ENCODE measurements around the gene INSRR. TPM values are rescaled to one million over a fixed set of nuclear protein-coding genes. Genes with fewer than 3 reads are reported as not detected.

The INSRR gene
- total and polyA plus RNA-seq, 9 of the 15 experiments (the other 6 are each of a cell fraction or from before 2014, with no cell fraction given) = 0.03 to 0.18 (median 0.06) TPM; not detected in 3

- TF ChIP-seq PRDM10 (IDR thresholded peaks at IDR 0.05; ENCODE audit: partially characterized antibody) = no peak
- TF ChIP-seq KAT8 (IDR thresholded peaks at IDR 0.05; ENCODE audit: low read depth) = no peak
- no peak for TF ChIP-seq RFX1 (IDR thresholded peaks at IDR 0.05)
- TF ChIP-seq SIN3A (IDR thresholded peaks at IDR 0.05; ENCODE audit: borderline replicate concordance in 2 of 2, control insufficient read depth in 1 of 2, low read depth in 2 of 2, low read length in 2 of 2) = peak in 1 of 2 experiments; percentile 36; a peak in 1 of 4 replicates
- TF ChIP-seq ZNF121 (CRISPR knock-in tag; conservative IDR thresholded peaks at IDR 0.05) = no peak
- TF ChIP-seq EHMT2 (IDR thresholded peaks at IDR 0.05) = peak; percentile 49; the same call in 1 of the 2 replicates
- TF ChIP-seq NFIC (IDR thresholded peaks at IDR 0.05) = no peak
- TF ChIP-seq, protein P1, sequence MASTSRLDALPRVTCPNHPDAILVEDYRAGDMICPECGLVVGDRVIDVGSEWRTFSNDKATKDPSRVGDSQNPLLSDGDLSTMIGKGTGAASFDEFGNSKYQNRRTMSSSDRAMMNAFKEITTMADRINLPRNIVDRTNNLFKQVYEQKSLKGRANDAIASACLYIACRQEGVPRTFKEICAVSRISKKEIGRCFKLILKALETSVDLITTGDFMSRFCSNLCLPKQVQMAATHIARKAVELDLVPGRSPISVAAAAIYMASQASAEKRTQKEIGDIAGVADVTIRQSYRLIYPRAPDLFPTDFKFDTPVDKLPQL (IDR thresholded peaks at IDR 0.05; ENCODE audit: extremely low read depth, insufficient read length) = no peak
- no peak for TF ChIP-seq RBM25 (IDR thresholded peaks at IDR 0.05; ENCODE audit: low read depth, low read length, severe bottlenecking)
- TF ChIP-seq CBX1 (IDR thresholded peaks at IDR 0.05; ENCODE audit: low read depth) = no peak
- no peak for TF ChIP-seq ZNF24 (IDR thresholded peaks at IDR 0.05)
- TF ChIP-seq, protein P2, sequence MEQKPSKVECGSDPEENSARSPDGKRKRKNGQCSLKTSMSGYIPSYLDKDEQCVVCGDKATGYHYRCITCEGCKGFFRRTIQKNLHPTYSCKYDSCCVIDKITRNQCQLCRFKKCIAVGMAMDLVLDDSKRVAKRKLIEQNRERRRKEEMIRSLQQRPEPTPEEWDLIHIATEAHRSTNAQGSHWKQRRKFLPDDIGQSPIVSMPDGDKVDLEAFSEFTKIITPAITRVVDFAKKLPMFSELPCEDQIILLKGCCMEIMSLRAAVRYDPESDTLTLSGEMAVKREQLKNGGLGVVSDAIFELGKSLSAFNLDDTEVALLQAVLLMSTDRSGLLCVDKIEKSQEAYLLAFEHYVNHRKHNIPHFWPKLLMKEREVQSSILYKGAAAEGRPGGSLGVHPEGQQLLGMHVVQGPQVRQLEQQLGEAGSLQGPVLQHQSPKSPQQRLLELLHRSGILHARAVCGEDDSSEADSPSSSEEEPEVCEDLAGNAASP (IDR thresholded peaks at IDR 0.05) = no peak
- 0 out of 2 replicates have a peak, but pooled peaks have one; percentile 21 for TF ChIP-seq HLTF (IDR thresholded peaks at IDR 0.05)
- no peak for TF ChIP-seq ZNF445 (CRISPR knock-in tag; IDR thresholded peaks at IDR 0.05; ENCODE audit: low read depth)
- TF ChIP-seq MTA1 (IDR thresholded peaks at IDR 0.05; ENCODE audit: borderline replicate concordance) = peak; percentile 56; the same call in 1 of the 2 replicates
- no peak for TF ChIP-seq ZNF511 (CRISPR knock-in tag; IDR thresholded peaks at IDR 0.05)
- no peak for TF ChIP-seq MCM5 (IDR thresholded peaks at IDR 0.05; ENCODE audit: low read depth)
- TF ChIP-seq ZBTB17 (CRISPR knock-in tag; IDR thresholded peaks at IDR 0.05) = 0 out of 2 replicates have a peak, but pooled peaks have one; percentile 35
- TF ChIP-seq ZNF41 (CRISPR knock-in tag; conservative IDR thresholded peaks at IDR 0.05) = no peak
- TF ChIP-seq CHD1 (IDR thresholded peaks at IDR 0.05; ENCODE audit: low read length) = no peak
- TF ChIP-seq ZBED1 (IDR thresholded peaks at IDR 0.05) = no peak
- TF ChIP-seq BRCA1 (IDR thresholded peaks at IDR 0.05) = no peak
- TF ChIP-seq BRCA1 (CRISPR knock-in tag; IDR thresholded peaks at IDR 0.05) = no peak
- TF ChIP-seq HES1 (IDR thresholded peaks at IDR 0.05; ENCODE audit: low read depth) = no peak
- 0 out of 2 replicates have a peak, but pooled peaks have one; percentile 21 for TF ChIP-seq EP400 (IDR thresholded peaks at IDR 0.05)
- no peak for TF ChIP-seq ZZZ3 (IDR thresholded peaks at IDR 0.05)
Measured at GRCh38 chr1:156860113-156860627, 1.3 kb upstream of the INSRR start (continued).

All from K562 (cell line).